A549 (cell line): ENCODE measurements around the gene FBN2. TPM values are rescaled to one million over a fixed set of nuclear protein-coding genes. Genes with fewer than 3 reads are reported as not detected.

Experiments used
- ATAC-seq, 2 experiments: fragments of 200-7000 bp in 1 of 2; fragments of >200 bp in 1 of 2; cut with Nextera tagmentation in 1 of 2; cut with Tn5 transposase in 1 of 2; 3 replicates each; pipeline versions ENCODE4 v1.8.0 to v1.9.1; 2018 to 2020; ENCODE audit warnings: mild to moderate bottlenecking in 1 of 2, moderate library complexity in 1 of 2
- CTCF ChIA-PET: fragments of 300-600 bp; sonication (Branson Sonifier 250); formaldehyde crosslinking; extraction: SDS; loops from one replicate; lab custom pipeline; 2021; ENCODE audit warnings: antibody characterized with exemption, inconsistent platforms; lab: Yijun Ruan, JAX
- POLR2A ChIA-PET: fragments of 350-600 bp; formaldehyde crosslinking; extraction: SDS; loops from one replicate; lab custom pipeline; 2021; ENCODE audit warnings: antibody characterized with exemption, inconsistent platforms; lab: Yijun Ruan, JAX
- DNase-seq, 2 experiments: peaks; one replicate each; pipeline versions ENCODE4 v3.0.0 to v3.0.0-alpha.2; 2011 to 2016; ENCODE audit warnings: low read depth in 1 of 2, low spot score in 1 of 2
- FAIRE-seq: peaks from 2 replicates; lab custom pipeline; 2011; peaks lifted over from hg19 to GRCh38; lab: Jason Lieb, UNC
- H3K27ac ChIP-seq, 2 experiments: fragments of >200 bp; sonication (Bioruptor Twin); formaldehyde crosslinking; 3 replicates each; pipeline ENCODE4 v1.5.1; 2016 to 2017
- H3K4me1 ChIP-seq: fragments of >200 bp; sonication (Bioruptor Twin); formaldehyde crosslinking; 3 replicates; pipeline ENCODE4 v1.6.1; 2016
- H3K4me2 ChIP-seq: fragments of >200 bp; sonication (Bioruptor Twin); formaldehyde crosslinking; 3 replicates; pipeline ENCODE4 v1.6.1; 2016
- H3K4me3 ChIP-seq: fragments of >200 bp; sonication (Bioruptor Twin); formaldehyde crosslinking; 3 replicates; pipeline ENCODE4 v1.5.1; 2016
- H3K9me3 ChIP-seq: fragments of >200 bp; sonication (Bioruptor Twin); formaldehyde crosslinking; 3 replicates; pipeline ENCODE4 v1.6.1; 2016
- ATOH8 ChIP-seq: fragments of 250-450 bp; sonication (Bioruptor Pico); IDR thresholded peaks from 2 replicates; pipeline ENCODE4 v1.5.0; 2020; ENCODE audit warnings: low read depth, mild to moderate bottlenecking, moderate library complexity
- CHD2 ChIP-seq: fragments of 150-350 bp; IDR thresholded peaks from 2 replicates; pipeline ENCODE4 v1.6.1; 2014; ENCODE audit warnings: low read length; ENCODE audit not compliant: partially characterized antibody
- CHD4 ChIP-seq: fragments of 200-600 bp; sonication (generic); IDR thresholded peaks from 2 replicates; pipeline ENCODE4 v1.6.1; 2016; ENCODE audit warnings: antibody characterized with exemption, mild to moderate bottlenecking, borderline replicate concordance
- EHMT2 ChIP-seq: fragments of 200-600 bp; sonication (generic); IDR thresholded peaks from 2 replicates; pipeline ENCODE4 v1.6.1; 2016; ENCODE audit warnings: antibody characterized with exemption, low read depth, mild to moderate bottlenecking, moderate library complexity
- FOSB ChIP-seq: fragments of 250-450 bp; sonication (Bioruptor Pico); IDR thresholded peaks from 2 replicates; pipeline ENCODE4 v1.5.0; 2020; ENCODE audit warnings: mild to moderate bottlenecking, moderate library complexity
- FOXS1 ChIP-seq: fragments of 250-450 bp; sonication (Bioruptor Pico); IDR thresholded peaks from 2 replicates; pipeline ENCODE4 v1.5.0; 2020; ENCODE audit warnings: mild to moderate bottlenecking, moderate library complexity
- GATA3 ChIP-seq: IDR thresholded peaks from 2 replicates; pipeline ENCODE4 v1.6.1; 2012; ENCODE audit warnings: borderline replicate concordance
- HDAC2 ChIP-seq: fragments of 200-600 bp; sonication (generic); IDR thresholded peaks from 2 replicates; pipeline ENCODE4 v1.6.1; 2016
- HES2 ChIP-seq: fragments of >200 bp; sonication (Bioruptor Twin); formaldehyde crosslinking; IDR thresholded peaks from 2 replicates; pipeline ENCODE4 v1.6.1; 2016
- HEYL ChIP-seq: fragments of 250-450 bp; sonication (Bioruptor Pico); IDR thresholded peaks from 2 replicates; pipeline ENCODE4 v1.8.0; 2021; ENCODE audit warnings: mild to moderate bottlenecking, moderate library complexity
- HOXA7 ChIP-seq: fragments of 250-450 bp; sonication (Bioruptor Pico); IDR thresholded peaks from 2 replicates; pipeline ENCODE4 v1.5.0; 2020; ENCODE audit warnings: mild to moderate bottlenecking, moderate library complexity
- JUN ChIP-seq, 2 experiments: fragments of >200 bp; sonication (Bioruptor Twin); formaldehyde crosslinking; IDR thresholded peaks; 2 replicates in 1 of 2; 3 replicates in 1 of 2; pipeline ENCODE4 v1.6.1; 2016 to 2017
- JUNB ChIP-seq: fragments of >200 bp; sonication (Bioruptor Twin); formaldehyde crosslinking; IDR thresholded peaks from 2 replicates; pipeline ENCODE4 v1.6.1; 2016
- MAZ ChIP-seq: fragments of 150-350 bp; IDR thresholded peaks from 2 replicates; pipeline ENCODE4 v1.6.1; 2014; ENCODE audit warnings: antibody characterized with exemption, low read depth, low read length, borderline replicate concordance
- NR3C1 ChIP-seq: fragments of >200 bp; sonication (Bioruptor Twin); formaldehyde crosslinking; IDR thresholded peaks from 3 replicates; pipeline ENCODE4 v1.6.1; 2017
- POLR2AphosphoS2 ChIP-seq: conservative IDR thresholded peaks from 2 replicates; pipeline ENCODE4 v1.6.1; 2012; ENCODE audit warnings: low read length, improper control_type of control experiment, inconsistent platforms
- RAD21 ChIP-seq, 2 experiments: fragments of >200 bp in 1 of 2; sonication (Bioruptor Twin) in 1 of 2; formaldehyde crosslinking in 1 of 2; IDR thresholded peaks in 1 of 2; conservative IDR thresholded peaks in 1 of 2; 2 replicates in 1 of 2; 3 replicates in 1 of 2; pipeline ENCODE4 v1.6.1; 2012 to 2018; ENCODE audit warnings: inconsistent platforms in 1 of 2
- RARB ChIP-seq: fragments of 250-450 bp; sonication (Bioruptor Pico); IDR thresholded peaks from 2 replicates; pipeline ENCODE4 v1.8.0; 2021; ENCODE audit warnings: mild to moderate bottlenecking, moderate library complexity
- RCOR1 ChIP-seq: fragments of 150-350 bp; IDR thresholded peaks from 2 replicates; pipeline ENCODE4 v1.6.1; 2014; ENCODE audit warnings: antibody characterized with exemption, low read length, low read depth
- RNF2 ChIP-seq: fragments of 200-600 bp; sonication (generic); IDR thresholded peaks from 2 replicates; pipeline ENCODE4 v1.6.1; 2016; ENCODE audit warnings: low read depth, mild to moderate bottlenecking, antibody characterized with exemption, moderate library complexity, borderline replicate concordance
- SMC3 ChIP-seq: fragments of >200 bp; sonication (Bioruptor Twin); formaldehyde crosslinking; IDR thresholded peaks from 3 replicates; pipeline ENCODE4 v1.6.1; 2018; ENCODE audit warnings: inconsistent platforms
- SREBF2 ChIP-seq: fragments of 450-650 bp; IDR thresholded peaks from 2 replicates; pipeline ENCODE4 v1.6.1; 2014; ENCODE audit warnings: mild to moderate bottlenecking, moderate library complexity
- USF2 ChIP-seq: fragments of 450-650 bp; IDR thresholded peaks from 2 replicates; pipeline ENCODE4 v1.6.1; 2014; ENCODE audit warnings: antibody characterized with exemption
- ZSCAN20 ChIP-seq: fragments of 250-450 bp; sonication (Bioruptor Pico); IDR thresholded peaks from 2 replicates; pipeline ENCODE4 v1.8.0; 2022; ENCODE audit warnings: mild to moderate bottlenecking, moderate library complexity
- WGBS: methylation state at CpG from one replicate; pipeline ENCODE4 v1.1.6; 2017; ENCODE audit errors: missing lambda C conversion rate; 5-methylcytosine and 5-hydroxymethylcytosine counted together
- polyA plus RNA-seq, 4 experiments: library from polyadenylated mRNA; depleted of rRNA in 3 of 4; stranded (reverse); fragments of >200 nt; fragmentation: RNase III in 1 of 4; extraction: RNeasy Plus Mini Kit Qiagen cat#74134 plus additional on column Dnase treatment in 1 of 4; gene quantifications; 2 replicates in 3 of 4; 3 replicates in 1 of 4; pipeline ENCODE4 v1.2.3, GENCODE V29; 2011 to 2017

FBN2 gene
- polyA plus RNA-seq, 2 of the 4 experiments (the other 2 are of a cell fraction) = 22.2 to 22.7 TPM

- Histone ChIP-seq H3K9me3 (no peaks in the 10 kb centered on the region), H3K27ac (no peak overlapping the region), H3K4me1 (no peaks in the 10 kb centered on the region), H3K4me3 (no peak overlapping the region), H3K4me2 (no peak overlapping the region)
- DNase-seq = no peak
- no peak for FAIRE-seq
- ChIA-PET POLR2A (no interaction called here), CTCF (no interaction called here)
- no peak for ATAC-seq
- no peak for TF ChIP-seq EHMT2
- no peak for TF ChIP-seq JUN (IDR thresholded peaks at IDR 0.05)
- no peak for TF ChIP-seq RAD21 (conservative IDR thresholded peaks at IDR 0.05 in 1 of 2, IDR thresholded peaks at IDR 0.05 in 1 of 2)
- TF ChIP-seq HEYL (CRISPR knock-in tag) = no peak
- no peak for TF ChIP-seq HDAC2
- TF ChIP-seq SMC3 = no peak
- TF ChIP-seq ZSCAN20 (CRISPR knock-in tag) = no peak
- no peak for TF ChIP-seq FOSB (CRISPR knock-in tag)
- no peak for TF ChIP-seq CHD4
- TF ChIP-seq HES2 = no peak
- TF ChIP-seq CHD2 = no peak
- no peak for TF ChIP-seq NR3C1
- TF ChIP-seq FOXS1 (CRISPR knock-in tag) = no peak
- no peak for TF ChIP-seq ATOH8 (CRISPR knock-in tag)
- no peak for TF ChIP-seq POLR2AphosphoS2
- no peak for TF ChIP-seq RNF2
- WGBS = 37% methylated on average over 2 of the region's 2 CpGs
These were observed 285.3 kb downstream of the FBN2 start for GRCh38 chr5:128252756-128253155.

- no peak overlapping the region for H3K27ac ChIP-seq
- ATAC-seq = no peak
- FAIRE-seq = no peak
- POLR2A ChIA-PET = no interaction called here
- H3K9me3 ChIP-seq = no peaks in the 10 kb centered on the region
- TF ChIP-seq GATA3 (no peak), MAZ (no peak), JUNB (no peak), USF2 (no peak), RNF2 (no peak), SREBF2 (no peak)
- CTCF ChIA-PET = no interaction called here
- no peak overlapping the region for H3K4me2 ChIP-seq
- 35% methylated on average over 1 of the region's 1 CpG for WGBS
- no peaks in the 10 kb centered on the region for H3K4me1 ChIP-seq
- no peak for DNase-seq
- no peak overlapping the region for H3K4me3 ChIP-seq
These were observed 285.8 kb downstream of the FBN2 start for GRCh38 chr5:128252196-128252595.

GRCh38 chr5:128245974-128246373 lies 292.1 kb downstream of the FBN2 start:
- Histone ChIP-seq H3K9me3 (no peaks in the 10 kb centered on the region), H3K27ac (no peak overlapping the region), H3K4me1 (no peaks in the 10 kb centered on the region), H3K4me2 (no peak overlapping the region), H3K4me3 (no peak overlapping the region)
- DNase-seq = no peak
- ChIA-PET POLR2A (no interaction called here), CTCF (no interaction called here)
- no peak for ATAC-seq
- FAIRE-seq = no peak
- WGBS = 59% methylated on average over 4 of the region's 4 CpGs
- no peak for TF ChIP-seq RARB (CRISPR knock-in tag)
- TF ChIP-seq CHD4 = no peak
- TF ChIP-seq HOXA7 = no peak
- TF ChIP-seq RCOR1 = no peak
